HT1080 (cell line): ENCODE data around the gene CHST11. TPM values are rescaled to one million over a fixed set of nuclear protein-coding genes. Genes with fewer than 3 reads are reported as not detected.

Experiments used
- DNase-seq: peaks from one replicate; pipeline ENCODE4 v3.0.0-alpha.2; 2015; ENCODE audit warnings: low read depth
- total RNA-seq: library from RNA; depleted of rRNA; stranded (reverse); fragments of >200 nt; shearing (Covaris generic); gene quantifications from 2 replicates; pipeline ENCODE4 v1.2.3, GENCODE V29; 2014

Gene CHST11
- total RNA-seq, 1 experiment from 2014 or later, result 54.3 TPM

DNA sequence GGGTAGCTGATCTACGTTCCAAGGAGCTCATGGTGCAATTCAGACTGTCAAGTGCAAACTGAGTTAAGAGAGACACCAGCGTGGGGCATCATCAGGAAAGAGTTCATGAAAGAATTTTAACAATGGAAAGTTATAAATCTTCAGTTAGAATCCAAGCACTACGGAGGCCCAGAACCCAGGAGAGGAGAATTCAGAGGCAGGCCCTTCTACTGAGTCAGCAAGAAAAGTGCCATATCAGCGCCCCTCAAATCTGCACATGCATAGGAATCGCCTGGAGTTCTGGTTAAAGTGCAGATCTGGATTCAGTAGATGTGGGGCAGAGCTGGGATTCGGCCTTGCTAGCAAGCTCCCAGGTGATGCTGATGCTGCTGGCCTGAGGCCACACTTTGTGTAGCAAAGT lies 45.9 kb downstream of the CHST11 start:
- DNase-seq, result no peak

DNA sequence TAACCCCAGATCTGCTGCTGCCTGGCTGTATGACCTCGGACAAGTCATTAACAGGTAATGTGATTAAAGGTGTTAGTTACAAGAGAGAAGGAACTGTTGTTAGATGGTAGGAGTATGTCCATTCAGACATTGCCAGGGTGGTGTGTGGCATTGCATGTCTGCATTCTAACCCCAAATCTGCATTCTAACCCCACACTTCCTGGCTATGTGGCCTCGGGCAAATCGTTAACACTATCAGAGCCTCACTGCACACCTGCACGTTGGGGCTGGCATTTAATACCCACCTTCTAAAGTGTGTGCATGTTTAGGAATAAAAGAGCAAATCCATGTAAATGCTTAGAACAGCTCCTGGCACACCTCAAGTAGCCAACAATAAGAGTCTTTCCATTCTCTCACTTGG lies 46.4 kb downstream of the CHST11 start:
- no peak for DNase-seq

DNA sequence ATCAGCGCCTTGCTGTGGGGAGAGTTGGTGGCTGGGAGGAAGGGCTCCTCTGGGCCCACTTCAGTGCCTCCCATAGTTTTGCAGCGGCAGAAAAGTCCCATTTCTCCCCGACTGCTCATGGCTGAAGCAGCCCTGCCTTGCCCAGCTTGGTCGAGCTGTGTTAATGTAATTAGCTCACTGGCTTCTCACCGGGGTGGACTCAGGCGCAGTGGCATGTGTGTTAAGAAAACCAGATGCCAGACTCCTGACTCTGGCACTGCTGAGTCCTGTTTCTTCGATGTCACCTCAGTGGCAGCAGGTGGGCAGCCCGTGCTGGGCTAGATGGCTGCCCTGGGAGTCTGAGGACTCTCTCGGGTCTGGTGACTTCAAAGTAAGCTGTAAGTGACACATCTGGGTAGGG lies 47.4 kb downstream of the CHST11 start:
- no peak for DNase-seq

DNA sequence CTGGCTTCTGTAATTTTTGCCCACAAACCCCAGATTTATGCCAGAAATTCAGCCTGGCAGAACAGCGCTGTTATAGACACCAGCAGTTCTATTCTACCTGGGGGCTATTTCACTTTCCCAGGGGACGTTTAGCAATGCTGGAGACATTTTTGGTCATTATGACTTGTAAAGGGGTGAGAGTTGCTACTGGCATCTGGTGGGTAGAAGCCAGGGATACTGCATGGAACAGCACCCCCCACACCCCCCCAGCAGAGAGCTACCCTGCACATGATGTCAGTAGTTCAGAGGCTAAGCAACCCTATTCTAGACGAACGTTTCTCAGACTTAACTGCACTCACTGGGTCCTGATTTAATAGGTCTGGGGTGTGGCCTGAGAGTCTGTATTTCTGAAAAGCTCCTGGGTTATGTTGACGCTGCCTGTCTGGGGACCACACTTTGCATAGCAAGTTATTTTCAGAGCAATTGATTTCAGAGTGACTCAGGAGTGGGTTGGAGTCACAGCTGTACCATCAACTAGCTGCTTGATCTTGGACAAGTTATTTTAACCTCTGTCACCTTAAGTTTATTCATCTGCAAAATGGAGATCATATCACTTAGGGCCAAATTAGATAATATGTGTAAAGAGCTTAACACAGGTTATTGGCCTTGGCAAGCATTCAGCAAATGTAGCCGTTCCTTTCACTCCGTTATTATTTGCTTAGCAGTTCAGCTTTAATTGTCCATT lies 48.5 kb downstream of the CHST11 start:
- DNase-seq, result no peak

DNA sequence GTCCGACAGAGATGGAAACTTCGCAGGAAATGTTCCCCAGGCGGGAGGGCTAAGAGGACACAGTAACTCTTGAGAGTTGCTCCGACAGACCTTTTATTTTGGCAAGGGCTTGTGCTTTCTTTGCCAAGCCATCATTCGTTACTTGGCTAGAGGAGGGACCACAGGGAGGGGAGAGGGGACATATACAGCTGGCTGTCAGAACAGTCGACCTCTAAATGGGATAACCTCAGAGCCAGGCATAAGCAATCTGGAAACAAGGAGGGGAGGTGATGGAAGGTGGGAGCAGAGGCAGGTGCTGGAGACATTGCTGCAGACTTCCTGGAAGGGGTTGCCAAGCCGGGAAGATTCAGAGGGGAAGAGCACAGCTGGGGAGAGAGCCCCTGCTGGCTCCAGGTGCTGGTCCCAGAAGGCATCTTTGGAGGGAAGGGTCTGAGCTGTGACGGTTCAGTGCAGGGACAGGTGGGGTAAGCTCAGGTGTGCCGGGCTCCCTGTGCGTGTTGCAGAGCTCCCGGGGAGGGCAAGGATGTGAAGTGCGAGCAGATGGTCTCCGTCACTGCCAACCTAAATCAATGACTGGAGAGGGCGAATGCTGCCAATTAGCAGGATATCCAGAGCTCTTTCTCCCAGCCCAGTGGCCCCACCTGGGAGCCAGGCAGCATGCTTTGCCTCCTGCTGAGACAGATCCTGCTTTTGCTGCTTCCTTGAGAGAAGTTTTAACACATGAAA lies 50.1 kb downstream of the CHST11 start:
- no peak for DNase-seq

DNA sequence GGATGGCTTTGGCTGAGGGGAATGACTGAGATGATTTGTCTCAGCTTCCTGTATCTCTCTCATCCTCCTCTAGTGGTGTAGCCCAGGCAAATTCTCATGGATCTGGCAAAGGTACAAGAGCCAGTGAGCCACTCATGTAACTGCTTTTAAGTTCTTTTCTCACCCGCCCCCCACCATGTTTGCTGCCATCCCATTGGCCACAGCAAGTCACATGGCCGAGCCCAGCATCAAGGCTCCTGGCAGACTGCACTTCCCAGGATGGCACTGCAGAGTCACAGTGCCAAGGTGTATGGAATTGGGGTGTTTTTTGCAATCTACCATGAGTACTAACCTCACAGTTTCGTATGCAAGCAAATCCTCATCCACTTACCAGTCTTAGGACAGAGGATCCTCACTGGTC lies 50.9 kb downstream of the CHST11 start:
- peak; percentile 26 for DNase-seq

DNA sequence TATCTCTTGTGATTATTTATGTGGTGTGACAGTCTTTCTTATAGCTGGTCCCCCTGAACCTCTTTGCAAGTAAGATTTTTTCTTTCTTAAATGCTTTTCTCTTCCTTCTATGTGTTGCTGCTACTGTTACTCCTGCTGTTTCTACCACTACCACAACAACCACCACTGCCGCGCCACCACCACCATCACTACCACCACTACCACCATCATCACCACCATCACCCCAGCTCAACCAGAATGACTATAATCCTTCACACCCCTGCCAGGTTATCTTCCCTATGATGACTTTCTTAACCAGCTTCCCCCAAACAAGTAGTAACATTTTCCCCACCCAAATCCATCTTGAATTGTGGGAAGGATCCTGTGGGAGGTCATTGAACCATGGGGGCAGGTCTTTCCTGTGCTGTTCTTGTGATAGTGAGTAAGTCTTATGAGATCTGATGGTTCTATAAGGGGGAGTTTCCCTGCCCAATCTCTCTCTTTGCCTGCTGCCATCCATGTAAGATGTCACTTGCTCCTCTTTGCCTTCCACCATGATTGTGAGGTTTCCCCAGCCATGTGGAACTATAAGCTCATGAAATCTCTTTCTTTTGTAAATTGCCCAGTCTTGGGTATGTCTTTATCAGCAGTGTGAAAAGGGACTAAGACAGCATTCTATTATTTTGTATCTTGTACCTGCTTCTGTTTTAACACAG lies 52.2 kb downstream of the CHST11 start:
- no peak for DNase-seq

DNA sequence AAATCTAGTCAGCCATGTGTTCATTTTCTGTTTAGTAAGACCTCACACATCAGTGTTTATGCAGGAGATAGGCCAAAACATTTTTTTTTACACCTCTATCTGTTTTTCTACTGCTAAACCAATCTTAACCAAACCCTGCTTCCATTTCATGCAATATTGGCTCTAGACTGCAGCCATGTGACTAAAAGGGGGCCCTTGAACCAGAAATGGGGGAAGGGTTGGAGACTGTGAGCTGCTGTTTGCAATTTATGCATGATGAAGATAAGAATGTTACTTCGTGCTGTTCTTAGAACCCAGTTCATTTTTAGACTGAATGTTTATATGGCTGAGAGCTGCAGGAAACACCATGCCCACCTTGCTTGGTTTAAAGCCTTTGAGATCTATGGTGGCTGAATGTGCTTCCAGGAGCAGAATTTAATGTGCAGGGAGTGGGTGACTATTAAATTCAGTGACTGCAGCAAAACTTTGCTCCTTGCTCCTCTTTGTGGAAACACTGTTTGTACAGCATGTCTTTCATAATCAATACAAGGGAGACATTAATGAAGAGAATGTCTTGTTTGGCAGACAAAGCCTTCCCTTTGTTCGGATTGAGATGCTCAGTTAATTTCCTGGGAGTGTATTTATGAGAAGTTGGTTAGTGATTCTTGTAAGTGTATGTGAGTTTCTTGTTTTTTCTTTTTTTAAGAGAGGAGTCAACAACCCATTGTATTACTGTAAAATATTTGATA lies 53.6 kb downstream of the CHST11 start:
- no peak for DNase-seq

DNA sequence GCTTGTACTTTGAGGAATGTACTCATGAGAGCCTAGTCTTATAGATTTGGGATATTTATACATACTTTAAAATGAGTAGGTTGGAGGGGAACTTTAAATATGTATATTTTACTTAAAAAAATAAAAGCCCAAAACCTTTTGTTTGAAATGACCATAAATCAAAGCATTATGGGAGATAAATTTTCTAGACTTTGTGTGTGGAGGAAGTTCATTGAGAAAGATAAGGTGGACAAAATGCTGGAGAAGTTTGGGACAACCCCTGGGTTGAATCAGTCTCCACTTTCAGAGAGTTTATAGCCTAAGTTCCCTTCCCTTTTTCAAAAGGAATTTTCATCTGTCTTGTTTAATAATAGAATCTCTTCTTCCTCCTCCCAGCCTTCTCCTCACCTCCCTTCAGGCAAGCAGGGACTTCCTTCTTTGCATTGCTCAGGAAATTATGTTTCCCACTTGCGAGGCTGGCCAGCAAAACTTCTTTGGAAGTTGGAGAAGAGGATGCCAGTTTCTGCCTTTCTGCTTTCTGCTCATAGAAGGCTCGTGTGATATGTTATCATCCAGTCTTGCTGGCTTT lies 54.2 kb downstream of the CHST11 start:
- no peak for DNase-seq

DNA sequence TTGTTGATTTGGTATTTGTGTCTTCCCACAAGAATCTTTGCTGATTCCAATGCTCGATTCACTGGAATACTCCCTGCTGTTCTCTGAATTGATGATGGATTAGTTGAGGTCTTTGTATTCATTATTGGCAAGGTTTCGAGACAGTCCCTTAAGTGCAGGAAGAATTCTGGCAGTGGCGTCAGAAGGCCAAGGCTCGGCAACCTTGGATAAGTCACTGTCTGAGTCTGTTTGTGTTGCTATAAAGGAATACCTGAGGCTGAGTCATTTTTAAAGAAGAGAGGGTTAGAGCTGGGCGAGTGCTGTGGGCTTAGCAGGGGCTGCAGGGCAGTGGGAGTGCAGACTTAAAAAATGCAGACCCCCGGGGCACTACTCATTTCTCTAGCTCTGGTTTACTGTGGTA lies 56.9 kb downstream of the CHST11 start:
- DNase-seq, result no peak

DNA sequence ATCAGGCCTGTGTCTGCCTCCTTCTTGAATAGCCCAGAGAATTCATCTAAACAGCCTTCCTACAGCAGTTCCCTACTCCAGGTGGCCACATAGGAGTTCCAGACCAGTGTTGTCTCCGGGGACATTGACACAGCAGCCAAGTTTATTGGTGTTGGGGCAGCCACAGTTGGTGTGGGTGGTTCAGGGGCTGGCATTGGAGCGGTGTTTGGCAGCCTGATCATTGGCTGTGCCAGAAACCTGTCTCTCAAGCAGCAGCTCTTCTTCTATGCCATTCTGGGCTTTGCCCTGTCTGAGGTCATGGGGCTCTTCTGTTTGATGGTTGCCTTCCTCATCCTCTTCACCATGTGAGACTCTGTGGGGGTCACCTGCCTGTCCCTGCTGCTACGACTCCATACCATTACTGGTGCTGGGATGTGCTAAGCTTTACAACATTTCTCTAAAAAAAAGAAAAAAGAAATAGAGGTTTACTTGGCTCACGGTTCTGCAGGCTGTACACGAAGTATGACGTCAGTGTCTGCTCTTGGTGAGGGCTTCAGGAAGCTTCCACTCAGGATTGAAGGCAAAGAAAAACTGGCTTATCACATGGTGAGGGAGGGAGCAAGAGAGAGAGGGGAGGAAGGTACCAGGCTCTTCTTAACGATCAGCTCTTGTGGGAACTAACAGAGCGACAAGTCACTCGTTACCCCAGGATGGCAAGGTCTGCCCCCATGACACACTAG lies 57.5 kb downstream of the CHST11 start:
- no peak for DNase-seq

DNA sequence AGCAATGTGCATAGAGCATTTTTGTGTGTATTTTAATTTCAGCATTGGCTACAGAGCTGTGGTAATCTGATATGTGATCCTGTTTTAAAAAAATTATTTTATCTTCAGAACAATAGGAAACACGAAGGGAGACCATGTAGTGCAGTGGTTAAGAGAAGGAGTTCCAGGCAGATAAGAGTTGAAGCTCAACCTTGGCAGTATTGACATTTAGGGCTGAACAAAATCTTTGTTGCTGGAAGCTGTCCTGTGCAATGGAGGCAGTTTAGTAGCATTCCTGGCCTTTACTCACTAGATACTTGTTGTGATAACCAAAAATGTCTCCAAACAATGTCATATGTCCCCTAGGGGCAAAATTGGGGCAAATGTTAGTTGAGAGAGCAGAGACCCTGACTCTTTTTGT lies 59.2 kb downstream of the CHST11 start:
- DNase-seq, result no peak

DNA sequence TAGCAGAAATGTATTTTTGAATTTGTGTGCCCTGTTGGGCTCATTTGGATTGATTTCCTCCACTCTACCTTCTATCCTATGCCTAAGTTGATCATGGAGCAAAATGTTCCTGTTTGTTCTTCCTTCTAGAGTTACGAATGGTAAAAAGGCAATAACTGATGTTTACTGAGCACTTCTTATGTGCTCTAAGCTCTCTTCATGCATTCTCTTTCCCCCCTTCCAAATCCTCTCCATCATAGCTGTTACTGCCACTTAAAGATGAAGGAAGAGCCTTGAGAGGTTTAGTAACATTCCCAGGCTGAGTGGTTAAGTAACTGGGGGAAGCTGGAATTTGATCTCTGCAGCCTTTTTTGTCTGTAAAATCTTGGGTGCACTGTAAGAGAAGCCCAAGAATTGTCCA lies 60.1 kb downstream of the CHST11 start:
- DNase-seq, result no peak

DNA sequence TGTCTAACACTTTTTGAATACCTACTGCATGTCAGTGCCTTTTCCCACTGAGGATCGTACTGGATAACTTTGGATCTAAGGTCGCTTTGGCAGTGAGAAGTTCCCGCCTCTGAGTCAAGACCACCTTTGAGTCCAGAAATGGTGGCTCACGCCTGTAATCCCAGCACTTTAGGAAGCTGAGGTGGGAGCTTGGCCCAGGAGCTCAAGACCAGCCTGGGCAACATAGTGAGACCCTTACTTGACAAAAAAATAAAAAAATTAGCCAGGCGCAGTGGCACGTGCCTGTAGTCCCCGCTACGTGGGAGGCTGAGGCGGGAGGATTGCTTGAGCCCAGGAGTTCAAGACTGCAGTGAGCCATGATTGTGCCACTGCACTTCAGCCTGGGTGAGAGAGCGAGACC lies 61.1 kb downstream of the CHST11 start:
- no peak for DNase-seq

DNA sequence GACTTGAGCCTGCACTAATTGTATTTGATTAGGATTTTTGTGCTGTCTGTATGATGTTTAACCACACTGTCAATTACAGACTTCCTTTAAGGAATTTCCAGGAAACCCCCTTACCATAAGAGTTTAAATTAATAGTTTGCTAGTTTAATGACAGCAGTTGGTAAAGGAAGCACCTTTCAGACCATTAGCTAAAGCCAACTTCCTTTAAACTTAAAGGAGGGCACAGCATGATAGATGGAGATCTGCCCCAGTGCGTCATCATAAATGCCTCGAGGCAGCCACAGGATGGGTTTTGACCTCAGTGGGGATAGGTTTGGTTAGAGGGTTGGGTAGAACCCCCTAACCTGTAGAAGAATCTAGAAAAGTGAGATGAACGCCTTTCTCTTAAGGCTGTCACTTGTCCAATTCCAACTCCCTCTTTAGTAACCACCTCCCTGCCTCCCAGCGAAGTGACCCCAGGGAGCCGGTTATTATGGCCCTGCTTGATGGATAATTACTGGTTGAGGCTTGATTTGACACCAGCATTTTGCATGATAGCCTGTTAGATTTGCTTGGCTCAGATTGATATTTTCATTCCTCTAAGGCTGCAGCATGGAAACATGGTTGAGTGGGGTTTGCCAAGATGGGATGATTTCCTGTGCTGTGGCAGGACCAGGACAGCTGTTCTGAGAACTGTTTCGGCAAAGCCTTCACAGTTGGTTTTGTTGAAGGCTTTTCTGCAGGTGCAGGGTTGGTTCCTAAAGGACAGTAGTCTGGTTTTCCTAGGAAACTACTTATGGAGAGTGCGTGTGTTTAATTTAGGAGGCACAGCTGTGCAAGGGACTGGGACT lies 62.7 kb downstream of the CHST11 start:
- no peak for DNase-seq

DNA sequence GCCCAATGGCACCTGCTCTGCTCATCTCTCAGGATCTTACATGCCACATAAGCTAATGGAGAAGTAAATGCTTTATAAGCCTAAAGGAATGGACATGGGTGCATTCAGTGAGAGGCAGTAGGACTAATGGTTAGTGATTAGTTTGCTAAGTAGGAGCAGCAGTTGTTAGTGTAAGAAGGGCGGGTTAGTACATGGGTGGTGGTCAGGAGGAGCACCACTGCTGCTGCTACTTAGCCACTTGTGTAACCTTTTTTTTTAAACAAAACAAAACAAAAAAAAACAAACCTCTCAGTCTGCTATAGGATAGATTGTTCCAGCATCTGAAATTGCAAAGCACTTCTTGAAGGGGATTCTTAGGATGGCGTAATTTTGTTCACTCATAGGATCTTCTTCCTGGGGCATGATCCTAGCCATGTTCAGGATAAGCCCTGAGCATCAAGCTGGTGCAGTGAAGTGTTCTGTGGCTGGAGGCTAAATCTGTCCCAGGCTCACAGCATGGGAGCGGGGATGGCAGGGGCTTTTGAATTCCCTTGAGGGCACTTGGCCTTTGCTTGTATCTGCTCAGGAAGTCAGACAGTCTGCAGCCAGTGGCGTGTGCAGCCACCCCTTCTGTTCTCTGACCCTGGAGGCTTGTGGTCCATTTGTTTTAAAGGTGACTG lies 63.6 kb downstream of the CHST11 start:
- no peak for DNase-seq

DNA sequence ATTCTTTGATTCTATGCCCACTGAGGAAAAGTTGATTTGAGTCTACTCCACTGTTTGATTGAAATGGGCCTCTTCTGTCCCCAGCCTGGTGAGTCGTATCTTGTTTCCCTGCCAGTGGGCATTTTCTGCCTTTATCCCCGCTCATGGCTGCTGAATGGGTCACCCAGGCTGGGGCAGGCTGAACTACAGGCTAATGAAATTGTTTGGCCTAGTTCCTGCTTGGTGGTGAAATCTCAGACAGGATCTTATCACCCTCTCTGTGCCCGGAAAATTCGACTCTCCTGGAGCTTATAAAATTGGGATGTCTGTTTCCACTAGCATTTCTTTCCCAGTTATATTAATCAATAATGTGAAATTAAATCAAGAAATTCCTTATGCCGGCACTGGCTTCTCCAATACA lies 65.0 kb downstream of the CHST11 start:
- DNase-seq, result peak; percentile 24

DNA sequence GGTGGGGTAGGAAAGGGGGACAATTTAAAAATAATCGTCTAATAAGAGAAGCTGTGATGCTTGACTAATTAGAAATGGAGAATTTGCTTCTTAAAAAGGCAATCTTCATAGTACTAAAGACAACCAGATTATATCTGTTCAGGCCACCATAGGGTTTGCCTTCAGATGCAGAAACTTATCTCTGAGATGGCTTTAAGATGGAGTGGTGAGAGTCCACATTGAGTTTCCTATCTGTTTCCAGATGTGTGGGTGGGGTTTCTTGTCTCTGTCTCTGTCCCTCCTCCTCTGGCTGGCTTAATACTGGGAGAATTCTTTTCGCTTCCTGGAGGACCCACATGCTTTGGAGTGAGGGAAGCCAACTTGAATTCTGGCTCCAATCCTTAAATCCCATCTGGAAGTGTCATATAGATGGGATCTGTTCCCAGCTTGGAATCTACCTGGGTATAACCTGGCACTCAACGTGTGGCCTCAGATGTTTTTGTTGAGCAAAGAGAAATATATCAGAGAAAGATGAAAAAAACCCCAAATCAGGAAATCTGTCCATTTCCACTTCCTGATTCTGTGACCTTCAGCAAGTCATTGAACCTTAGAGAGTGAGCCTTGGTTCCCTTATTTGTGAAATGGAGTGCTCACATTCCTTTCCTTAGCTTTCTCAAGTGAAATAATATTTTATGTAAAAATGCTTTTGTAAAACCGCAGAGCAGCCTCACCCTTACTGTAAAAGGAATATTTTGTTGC lies 66.4 kb downstream of the CHST11 start:
- DNase-seq, result no peak
